Loucy (cell line): ENCODE results near the gene PTPRK.
A peak's percentile ranks its signal among the peaks of the same experiment; 100 is the strongest.

Experiments used
- H2AFZ ChIP-seq: fragments of 200-600 bp; sonication (generic); 2 replicates; pipeline ENCODE4 v1.6.0; 2016; ENCODE audit warnings: antibody characterized with exemption, mild to moderate bottlenecking, low read length, moderate library complexity
- H3F3A ChIP-seq: fragments of 200-600 bp; 2 replicates; pipeline ENCODE4 v1.6.0; 2016; ENCODE audit warnings: antibody characterized with exemption, low read depth, mild to moderate bottlenecking
- H3K27me3 ChIP-seq: fragments of 200-600 bp; sonication (generic); 2 replicates; pipeline ENCODE4 v1.6.1; 2014; ENCODE audit warnings: low read length, mild to moderate bottlenecking; ENCODE audit not compliant: insufficient read depth, poor library complexity, severe bottlenecking
- H3K36me3 ChIP-seq: fragments of 200-600 bp; sonication (generic); 2 replicates; pipeline ENCODE4 v1.6.1; 2016; ENCODE audit warnings: low read length; ENCODE audit not compliant: insufficient read depth
- H3K4me1 ChIP-seq: fragments of 200-600 bp; sonication (generic); 2 replicates; pipeline ENCODE4 v1.5.1; 2014; ENCODE audit warnings: low read length, mild to moderate bottlenecking; ENCODE audit not compliant: insufficient read depth, poor library complexity, severe bottlenecking
- H3K4me2 ChIP-seq: fragments of 200-600 bp; sonication (generic); 2 replicates; pipeline ENCODE4 v1.6.0; 2014; ENCODE audit warnings: antibody characterized with exemption, low read length, low read depth, mild to moderate bottlenecking; ENCODE audit not compliant: poor library complexity, severe bottlenecking
- H3K4me3 ChIP-seq: fragments of 200-600 bp; sonication (generic); 2 replicates; pipeline ENCODE4 v1.5.1; 2014; ENCODE audit warnings: low read length, mild to moderate bottlenecking, mixed read lengths; ENCODE audit not compliant: poor library complexity, severe bottlenecking
- H3K79me2 ChIP-seq: fragments of 200-600 bp; sonication (generic); 2 replicates; pipeline ENCODE4 v1.6.1; 2014; ENCODE audit warnings: low read length; ENCODE audit not compliant: insufficient read depth
- H3K9ac ChIP-seq: fragments of 200-600 bp; sonication (generic); 2 replicates; pipeline ENCODE4 v1.6.0; 2014; ENCODE audit warnings: mild to moderate bottlenecking, low read depth, low read length, moderate library complexity; ENCODE audit not compliant: poor library complexity, severe bottlenecking
- H3K9me2 ChIP-seq: fragments of 200-600 bp; sonication (generic); replicated peaks from 2 replicates; pipeline ENCODE4 v1.6.1; 2016; ENCODE audit warnings: low read depth, low read length, mixed read lengths
- H3K9me3 ChIP-seq: fragments of 200-600 bp; sonication (generic); 2 replicates; pipeline ENCODE4 v1.6.1; 2014; ENCODE audit warnings: mild to moderate bottlenecking, antibody characterized with exemption, low read length, low read depth; ENCODE audit not compliant: insufficient read depth
- H4K20me1 ChIP-seq: fragments of 200-600 bp; sonication (generic); 2 replicates; pipeline ENCODE4 v1.6.0; 2014; ENCODE audit warnings: antibody characterized with exemption, low read length, mild to moderate bottlenecking; ENCODE audit not compliant: insufficient read depth, poor library complexity, severe bottlenecking
- EZH2phosphoT487 ChIP-seq: fragments of 200-600 bp; IDR thresholded peaks from 2 replicates; pipeline ENCODE4 v1.6.1; 2018; ENCODE audit warnings: antibody characterized with exemption, mild to moderate bottlenecking, moderate library complexity, borderline replicate concordance
- TF ChIP-seq, protein P1 (sequence below): fragments of 200-600 bp; sonication (generic); conservative IDR thresholded peaks from 2 replicates; pipeline ENCODE4 v1.5.1; 2014; ENCODE audit warnings: mild to moderate bottlenecking, antibody characterized with exemption, low read length

The PTPRK gene

DNA sequence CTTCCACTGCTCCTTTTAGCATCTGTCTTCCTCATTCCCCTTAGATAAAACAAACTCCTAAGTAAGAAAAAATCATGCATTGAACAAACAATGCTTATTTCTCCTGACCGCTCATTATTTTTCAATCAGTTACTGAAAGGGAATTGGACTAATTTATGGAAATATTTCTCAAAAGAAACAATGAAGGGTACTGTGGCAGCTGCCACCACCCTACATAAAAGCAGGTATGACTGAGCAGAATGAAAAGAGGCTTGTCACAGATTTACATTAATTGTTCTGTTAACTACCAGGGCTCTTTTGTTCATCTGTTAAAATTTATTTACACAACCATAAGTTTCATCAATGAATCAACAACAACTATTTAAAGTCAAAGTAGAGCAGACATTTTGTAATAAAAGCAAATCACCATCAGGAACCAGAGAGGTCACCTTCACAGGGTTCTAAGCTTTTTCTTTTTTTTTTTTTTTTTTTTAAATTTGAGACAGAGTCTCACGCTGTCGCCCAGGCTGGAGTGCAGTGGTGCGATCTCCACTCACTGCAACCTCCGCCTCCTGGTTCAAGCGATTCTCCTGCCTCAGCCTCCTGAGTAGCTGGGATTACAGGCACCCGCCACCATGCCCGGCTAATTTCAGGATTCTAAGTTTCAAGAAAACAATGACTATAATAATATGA is 204.0 kb downstream of the PTPRK start:
- H2AFZ ChIP-seq: no peak overlapping the region
- H3K9me2 ChIP-seq: no peaks in the 10 kb centered on the region
- no peak overlapping the region for H3K4me2 ChIP-seq
- peaks cover 14% of the 10 kb centered on the region for H3K4me1 ChIP-seq
- no peaks in the 10 kb centered on the region for H3F3A ChIP-seq
- H3K9me3 ChIP-seq: no peaks in the 10 kb centered on the region
- H4K20me1 ChIP-seq: no peaks in the 10 kb centered on the region
- no peaks in the 10 kb centered on the region for H3K79me2 ChIP-seq
- H3K27me3 ChIP-seq: no peaks in the 10 kb centered on the region
- no peaks in the 10 kb centered on the region for H3K36me3 ChIP-seq
- TF ChIP-seq, protein P1, sequence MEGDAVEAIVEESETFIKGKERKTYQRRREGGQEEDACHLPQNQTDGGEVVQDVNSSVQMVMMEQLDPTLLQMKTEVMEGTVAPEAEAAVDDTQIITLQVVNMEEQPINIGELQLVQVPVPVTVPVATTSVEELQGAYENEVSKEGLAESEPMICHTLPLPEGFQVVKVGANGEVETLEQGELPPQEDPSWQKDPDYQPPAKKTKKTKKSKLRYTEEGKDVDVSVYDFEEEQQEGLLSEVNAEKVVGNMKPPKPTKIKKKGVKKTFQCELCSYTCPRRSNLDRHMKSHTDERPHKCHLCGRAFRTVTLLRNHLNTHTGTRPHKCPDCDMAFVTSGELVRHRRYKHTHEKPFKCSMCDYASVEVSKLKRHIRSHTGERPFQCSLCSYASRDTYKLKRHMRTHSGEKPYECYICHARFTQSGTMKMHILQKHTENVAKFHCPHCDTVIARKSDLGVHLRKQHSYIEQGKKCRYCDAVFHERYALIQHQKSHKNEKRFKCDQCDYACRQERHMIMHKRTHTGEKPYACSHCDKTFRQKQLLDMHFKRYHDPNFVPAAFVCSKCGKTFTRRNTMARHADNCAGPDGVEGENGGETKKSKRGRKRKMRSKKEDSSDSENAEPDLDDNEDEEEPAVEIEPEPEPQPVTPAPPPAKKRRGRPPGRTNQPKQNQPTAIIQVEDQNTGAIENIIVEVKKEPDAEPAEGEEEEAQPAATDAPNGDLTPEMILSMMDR: no peak
- TF ChIP-seq EZH2phosphoT487: no peak
- no peak overlapping the region for H3K9ac ChIP-seq
- H3K4me3 ChIP-seq: no peak overlapping the region

DNA sequence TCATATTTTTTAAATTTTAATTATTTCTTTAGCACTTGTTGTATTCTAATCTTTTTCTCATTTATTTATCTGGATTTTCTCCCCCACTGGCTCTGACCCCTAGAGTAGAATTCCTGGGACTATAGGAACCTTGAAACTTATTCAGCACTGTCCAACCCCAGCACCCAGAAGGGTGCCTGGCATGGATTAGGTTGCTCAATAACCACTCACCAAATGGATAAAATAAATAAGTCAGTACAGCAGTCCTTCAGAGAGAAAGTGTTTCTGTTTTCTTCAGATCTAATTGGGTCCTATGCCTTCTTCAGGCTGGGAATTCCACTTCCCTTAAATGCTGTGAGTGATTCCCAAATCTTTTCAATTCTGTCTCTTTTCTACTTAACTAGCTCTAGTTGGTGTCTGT is 206.2 kb downstream of the PTPRK start:
- Histone ChIP-seq H3K4me3 (no peak overlapping the region), H4K20me1 (no peaks in the 10 kb centered on the region), H3K4me1 (peaks cover 14% of the 10 kb centered on the region), H3F3A (no peaks in the 10 kb centered on the region), H3K36me3 (no peaks in the 10 kb centered on the region), H3K27me3 (no peaks in the 10 kb centered on the region), H3K9me2 (no peaks in the 10 kb centered on the region), H3K9ac (no peak overlapping the region), H2AFZ (no peak overlapping the region), H3K79me2 (no peaks in the 10 kb centered on the region), H3K9me3 (no peaks in the 10 kb centered on the region), H3K4me2 (no peak overlapping the region)
- TF ChIP-seq, protein P1: no peak
- TF ChIP-seq EZH2phosphoT487: no peak

DNA sequence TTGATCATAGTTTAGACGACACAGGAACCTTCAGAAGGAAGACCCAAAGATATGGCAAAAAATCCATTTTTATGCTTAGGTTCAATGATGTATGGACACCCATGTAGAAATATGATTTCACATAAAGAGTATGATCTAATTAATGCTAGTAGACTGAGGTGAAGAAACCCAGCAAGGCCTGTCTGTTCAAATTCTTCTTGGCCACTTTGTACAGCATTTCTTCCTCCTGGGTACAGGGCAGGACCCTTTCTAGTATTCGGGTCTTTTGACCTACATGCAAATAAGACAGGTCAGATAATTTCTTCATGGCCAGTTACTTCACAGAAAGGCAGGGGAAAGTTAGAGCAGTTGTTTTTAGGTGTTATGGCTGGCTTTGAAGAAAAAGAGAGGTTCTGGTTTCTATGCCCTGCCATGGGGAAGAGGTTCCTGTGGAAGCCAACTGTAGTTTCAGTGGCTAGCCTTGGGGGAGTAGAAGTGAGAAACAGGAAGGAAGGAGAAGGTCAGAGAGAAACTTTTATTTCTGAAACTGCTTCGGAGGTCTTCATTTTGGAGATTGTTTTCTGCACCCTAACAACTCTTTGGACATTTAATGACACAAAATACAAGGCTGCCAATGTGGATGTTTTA is 208.3 kb downstream of the PTPRK start:
- H2AFZ ChIP-seq: peak overlapping the region; percentile 68
- H3K4me2 ChIP-seq: peak overlapping the region; percentile 12
- H3K4me3 ChIP-seq: no peak overlapping the region
- no peaks in the 10 kb centered on the region for H3K9me3 ChIP-seq
- peak overlapping the region; percentile 9 for H3K9ac ChIP-seq
- H3K79me2 ChIP-seq: no peaks in the 10 kb centered on the region
- no peaks in the 10 kb centered on the region for H4K20me1 ChIP-seq
- no peaks in the 10 kb centered on the region for H3K9me2 ChIP-seq
- TF ChIP-seq, protein P1: no peak
- no peak for TF ChIP-seq EZH2phosphoT487
- no peaks in the 10 kb centered on the region for H3K27me3 ChIP-seq
- no peaks in the 10 kb centered on the region for H3K36me3 ChIP-seq
- H3F3A ChIP-seq: no peaks in the 10 kb centered on the region
- peaks cover 12% of the 10 kb centered on the region for H3K4me1 ChIP-seq
